ENCODE data around the gene OR4E1.

Gene OR4E1

DNA sequence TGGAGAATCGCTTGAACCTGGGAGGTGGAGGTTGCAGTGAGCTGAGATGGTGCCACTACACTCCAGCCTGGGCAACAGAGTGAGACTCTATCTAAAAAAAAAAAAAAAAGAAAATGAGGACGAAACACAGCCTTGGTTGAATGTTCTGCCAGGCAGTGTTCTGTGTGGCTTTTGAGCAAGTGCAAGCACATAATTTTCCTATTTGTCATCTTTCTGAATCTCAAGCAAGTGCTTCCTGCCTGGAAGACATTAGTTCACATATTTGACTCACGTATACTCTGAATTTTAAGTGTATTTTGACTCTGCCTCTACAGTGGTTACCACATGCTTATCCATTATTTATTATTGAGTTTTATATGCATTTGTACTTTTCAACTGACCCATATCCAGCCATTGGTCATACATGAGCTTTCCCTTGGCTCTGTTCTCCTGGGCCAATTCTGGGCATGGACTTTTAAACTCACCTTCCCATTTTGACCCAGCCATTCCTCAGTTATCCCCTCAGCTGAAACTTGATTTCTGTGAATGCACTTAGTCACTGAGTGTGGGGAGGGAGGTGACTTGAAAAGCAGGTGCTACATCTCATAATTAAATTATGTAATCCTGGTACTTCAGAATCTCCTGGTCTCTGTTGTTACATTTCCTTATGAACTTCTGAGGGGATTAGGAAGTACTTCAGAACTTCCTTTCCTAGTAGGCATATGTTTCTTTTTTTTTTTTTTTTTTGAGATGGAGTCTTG, 47.0 kb downstream of the OR4E1 start:
- TF ChIP-seq YY1 (IDR thresholded peaks at IDR 0.05; ENCODE audit: insufficient read depth, insufficient read length): no peak
- no peak for DNase-seq (ENCODE audit: low read depth, low spot score)
- H3K9ac ChIP-seq (ENCODE audit: insufficient read length, low read depth): no peak overlapping the region

More for the DNA sequence above, 47.0 kb downstream of the OR4E1 start:
- Histone ChIP-seq H3K4me1 (ENCODE audit: insufficient read depth, insufficient read length) (no peaks in the 10 kb centered on the region), H3K9me3 (ENCODE audit: insufficient read depth, low read length) (no peaks in the 10 kb centered on the region), H3K36me3 (ENCODE audit: insufficient read depth, insufficient read length, low read length) (no peaks in the 10 kb centered on the region), H3K27me3 (ENCODE audit: insufficient read depth, insufficient read length) (no peaks in the 10 kb centered on the region), H3K4me3 (ENCODE audit: insufficient read length, low read depth) (no peak overlapping the region)

Measured in NT2/D1 (cell line).